ENCODE measurements around the gene GPC6.

DNA sequence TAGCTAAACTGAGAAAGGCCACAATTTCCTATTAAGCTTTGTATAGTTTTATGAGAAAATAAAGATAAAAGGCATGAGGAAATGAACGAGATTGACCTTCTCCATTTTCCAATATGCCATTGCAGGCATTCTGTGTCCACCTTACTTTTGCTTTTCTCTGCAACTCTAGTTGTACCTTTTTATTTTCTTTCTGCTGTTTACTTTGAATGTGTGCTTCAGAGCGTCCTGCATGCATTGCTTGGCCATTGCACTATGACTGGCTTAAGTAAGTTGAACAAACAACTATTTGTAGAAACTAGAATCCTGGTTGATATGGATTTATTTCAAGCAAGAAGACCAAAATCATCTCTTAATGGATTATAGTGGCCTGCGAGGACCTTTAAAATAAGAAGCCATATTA, 510.3 kb downstream of the GPC6 start:
- TF ChIP-seq, protein P1, sequence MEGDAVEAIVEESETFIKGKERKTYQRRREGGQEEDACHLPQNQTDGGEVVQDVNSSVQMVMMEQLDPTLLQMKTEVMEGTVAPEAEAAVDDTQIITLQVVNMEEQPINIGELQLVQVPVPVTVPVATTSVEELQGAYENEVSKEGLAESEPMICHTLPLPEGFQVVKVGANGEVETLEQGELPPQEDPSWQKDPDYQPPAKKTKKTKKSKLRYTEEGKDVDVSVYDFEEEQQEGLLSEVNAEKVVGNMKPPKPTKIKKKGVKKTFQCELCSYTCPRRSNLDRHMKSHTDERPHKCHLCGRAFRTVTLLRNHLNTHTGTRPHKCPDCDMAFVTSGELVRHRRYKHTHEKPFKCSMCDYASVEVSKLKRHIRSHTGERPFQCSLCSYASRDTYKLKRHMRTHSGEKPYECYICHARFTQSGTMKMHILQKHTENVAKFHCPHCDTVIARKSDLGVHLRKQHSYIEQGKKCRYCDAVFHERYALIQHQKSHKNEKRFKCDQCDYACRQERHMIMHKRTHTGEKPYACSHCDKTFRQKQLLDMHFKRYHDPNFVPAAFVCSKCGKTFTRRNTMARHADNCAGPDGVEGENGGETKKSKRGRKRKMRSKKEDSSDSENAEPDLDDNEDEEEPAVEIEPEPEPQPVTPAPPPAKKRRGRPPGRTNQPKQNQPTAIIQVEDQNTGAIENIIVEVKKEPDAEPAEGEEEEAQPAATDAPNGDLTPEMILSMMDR (conservative IDR thresholded peaks at IDR 0.05) = no peak
- TF ChIP-seq ZFX (IDR thresholded peaks at IDR 0.05) = no peak
